HepG2 (cell line): ENCODE results near the gene UBE2O. TPM values are rescaled to one million over a fixed set of nuclear protein-coding genes. Genes with fewer than 3 reads are reported as not detected.

Experiments used
- CCAR2 ChIP-seq: fragments of 200-400 bp; formaldehyde crosslinking; optimal IDR thresholded peaks from 2 replicates; pipeline ENCODE3; 2018; ENCODE audit warnings: low read depth, mild to moderate bottlenecking, low read length, moderate library complexity
- HNF1A ChIP-seq, 2 experiments: sonication (generic) in 1 of 2; formaldehyde crosslinking in 1 of 2; IDR thresholded peaks; 2 replicates each; pipeline versions ENCODE4 v1.4.0 to v1.6.1; 2016 to 2020; ENCODE audit warnings: borderline replicate concordance in 1 of 2, low read depth in 1 of 2, mild to moderate bottlenecking in 1 of 2, missing genetic modification reagents in 1 of 2
- KDM5A ChIP-seq: fragments of 200-600 bp; sonication (generic); IDR thresholded peaks from 2 replicates; pipeline ENCODE4 v1.7.0; 2018; ENCODE audit warnings: antibody characterized with exemption, mild to moderate bottlenecking, low read length, borderline replicate concordance
- KIAA2018 ChIP-seq: sonication (generic); formaldehyde crosslinking; IDR thresholded peaks from 2 replicates; pipeline ENCODE4 v1.5.0; 2020; ENCODE audit warnings: mild to moderate bottlenecking, missing genetic modification reagents, borderline replicate concordance
- NR2F1 ChIP-seq, 2 experiments: fragments of 450-650 bp in 1 of 2; formaldehyde crosslinking in 1 of 2; IDR thresholded peaks; 2 replicates each; pipeline versions ENCODE4 v1.5.0 to v1.6.1; 2016 to 2020; ENCODE audit warnings: mild to moderate bottlenecking in 1 of 2, missing compliant biosample characterization in 1 of 2, missing genetic modification reagents in 1 of 2, moderate library complexity in 1 of 2
- NR2F6 ChIP-seq, 2 experiments: IDR thresholded peaks; 2 replicates each; pipeline ENCODE4 v1.6.1; 2016; ENCODE audit warnings: antibody characterized with exemption in 1 of 2, mild to moderate bottlenecking in 1 of 2
- SAFB2 ChIP-seq: sonication (generic); formaldehyde crosslinking; IDR thresholded peaks from 2 replicates; pipeline ENCODE4 v1.5.1; 2020; ENCODE audit warnings: missing genetic modification reagents, low read depth, mild to moderate bottlenecking, borderline replicate concordance
- SALL2 ChIP-seq: sonication (generic); formaldehyde crosslinking; IDR thresholded peaks from 2 replicates; pipeline ENCODE4 v1.8.1; 2023; ENCODE audit warnings: mild to moderate bottlenecking, missing genetic modification reagents, inconsistent platforms
- TARDBP ChIP-seq: sonication (generic); formaldehyde crosslinking; IDR thresholded peaks from 2 replicates; pipeline ENCODE4 v1.8.0; 2022; ENCODE audit warnings: mild to moderate bottlenecking, missing genetic modification reagents
- ZBTB37 ChIP-seq: sonication (generic); formaldehyde crosslinking; IDR thresholded peaks from 2 replicates; pipeline ENCODE4 v1.4.0; 2020; ENCODE audit warnings: mild to moderate bottlenecking, missing genetic modification reagents
- ZFP90 ChIP-seq: sonication (generic); formaldehyde crosslinking; IDR thresholded peaks from 2 replicates; pipeline ENCODE4 v1.8.0; 2022; ENCODE audit warnings: missing genetic modification reagents, mild to moderate bottlenecking, inconsistent platforms, borderline replicate concordance
- ZNF644 ChIP-seq: IDR thresholded peaks from 2 replicates; pipeline ENCODE4 v1.6.1; 2016; ENCODE audit warnings: low read depth
- ZNF749 ChIP-seq: sonication (generic); formaldehyde crosslinking; IDR thresholded peaks from 2 replicates; pipeline ENCODE4 v1.8.0; 2022; ENCODE audit warnings: mild to moderate bottlenecking, missing genetic modification reagents, moderate library complexity, borderline replicate concordance
- polyA plus RNA-seq, 8 experiments: library from polyadenylated mRNA; depleted of rRNA in 3 of 8; stranded (reverse) in 7 of 8; unstranded in 1 of 8; fragments of >200 nt; fragmentation: Illumina TruSeq in 4 of 8; extraction: Trizol in 4 of 8; gene quantifications; 2 replicates each; pipeline versions ENCODE4 v1.2.1 to v1.2.3, GENCODE V29; 2011 to 2016; ENCODE audit warnings: low read depth in 4 of 8, missing spikeins in 1 of 8, mixed read lengths in 1 of 8; ENCODE audit not compliant: insufficient read depth in 1 of 8
- total RNA-seq, 5 experiments: library from RNA; depleted of rRNA; stranded (reverse); fragments of >200 nt; fragmentation: Illumina TruSeq; extraction: Trizol; gene quantifications; 2 replicates each; pipeline ENCODE4 v1.2.3, GENCODE V29; 2016; ENCODE audit warnings: low read depth in 1 of 5

Gene UBE2O
- total and polyA plus RNA-seq, 2 of the 13 experiments (the other 11 are each of a cell fraction or from before 2014, with no cell fraction given) = 21.5 to 23.5 TPM

- TF ChIP-seq KIAA2018 (CRISPR knock-in tag) (no peak), TARDBP (CRISPR knock-in tag) (no peak), ZNF749 (CRISPR knock-in tag) (no peak), NR2F6 (IDR thresholded peaks at IDR 0.05) (no peak), NR2F6 (CRISPR knock-in tag; IDR thresholded peaks at IDR 0.05) (no peak), NR2F1 (CRISPR knock-in tag; IDR thresholded peaks at IDR 0.05) (no peak), HNF1A (IDR thresholded peaks at IDR 0.05; ENCODE audit: low read depth) (no peak; the same call in 1 of the 2 replicates), HNF1A (CRISPR knock-in tag; IDR thresholded peaks at IDR 0.05; ENCODE audit: borderline replicate concordance) (no peak), CCAR2 (no peak), ZFP90 (CRISPR knock-in tag) (peak; percentile 39; the same call in 1 of the 2 replicates), SAFB2 (CRISPR knock-in tag) (no peak), ZNF644 (CRISPR knock-in tag) (peak; percentile 8; the same call in 1 of the 2 replicates), SALL2 (CRISPR knock-in tag) (peak; percentile 3; the same call in 1 of the 2 replicates), KDM5A (no peak; the same call in 1 of the 2 replicates), ZBTB37 (no peak)
These were observed 71.2 kb downstream of the UBE2O start (continued) for GRCh38 chr17:76381633-76382350.
